ENCODE results near the gene GRB10. TPM values are rescaled to one million over a fixed set of nuclear protein-coding genes. Genes with fewer than 3 reads are reported as not detected.

GRB10 gene
- total RNA-seq, 1 donor from 2014 or later: 48.6 TPM

DNA sequence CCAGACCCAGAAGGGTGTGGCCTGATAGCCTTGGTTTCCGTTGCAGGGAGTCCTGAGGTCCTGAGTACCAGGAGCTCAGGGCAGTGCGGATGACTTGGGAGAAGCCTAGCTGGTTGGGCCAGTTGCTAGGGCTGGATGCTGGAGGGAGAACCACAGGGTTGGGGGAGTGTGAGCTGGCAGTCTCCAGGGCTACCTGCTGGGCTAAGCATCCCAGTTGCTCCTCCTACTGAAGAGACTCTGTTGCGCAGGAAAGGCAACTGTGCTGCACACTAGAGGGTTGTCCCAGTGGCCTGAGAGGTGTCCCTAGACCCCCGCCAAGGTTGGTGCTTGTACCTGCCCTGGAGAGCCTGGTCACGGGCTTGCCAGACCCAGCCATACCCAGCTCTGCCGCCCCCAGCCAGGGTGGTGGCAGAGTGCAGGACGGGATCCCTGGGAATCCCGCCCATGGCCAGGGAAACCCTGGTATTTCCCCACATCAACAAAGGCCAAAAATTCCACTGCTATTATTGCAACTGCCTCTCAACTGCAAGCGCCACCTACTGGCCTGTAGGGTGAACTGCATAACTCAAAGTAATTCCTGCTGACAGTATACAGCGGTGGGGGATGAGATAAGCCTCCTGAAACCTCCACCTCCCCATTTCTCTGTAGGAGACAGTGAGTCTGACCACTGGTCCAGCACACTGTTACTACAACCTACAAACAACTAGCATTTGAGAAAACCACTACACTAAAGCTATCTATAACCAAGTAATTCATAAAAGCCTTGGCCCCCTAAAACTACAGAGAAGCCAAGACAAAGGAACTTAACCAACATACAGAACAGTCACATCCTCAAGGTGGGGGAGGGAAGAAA, 149.9 kb downstream of the GRB10 start:
- Histone ChIP-seq H3K4me3 (no peak overlapping the region), H3K27ac (no peak overlapping the region), H3K4me1 (no peaks in the 10 kb centered on the region), H3K36me3 (no peaks in the 10 kb centered on the region), H3K9me3 (no peaks in the 10 kb centered on the region), H3K27me3 (no peaks in the 10 kb centered on the region)
- peak in 1 of 2 donors; percentile 56 for DNase-seq (ENCODE audit: extremely low spot score in 2 of 2)
- TF ChIP-seq, protein P1, sequence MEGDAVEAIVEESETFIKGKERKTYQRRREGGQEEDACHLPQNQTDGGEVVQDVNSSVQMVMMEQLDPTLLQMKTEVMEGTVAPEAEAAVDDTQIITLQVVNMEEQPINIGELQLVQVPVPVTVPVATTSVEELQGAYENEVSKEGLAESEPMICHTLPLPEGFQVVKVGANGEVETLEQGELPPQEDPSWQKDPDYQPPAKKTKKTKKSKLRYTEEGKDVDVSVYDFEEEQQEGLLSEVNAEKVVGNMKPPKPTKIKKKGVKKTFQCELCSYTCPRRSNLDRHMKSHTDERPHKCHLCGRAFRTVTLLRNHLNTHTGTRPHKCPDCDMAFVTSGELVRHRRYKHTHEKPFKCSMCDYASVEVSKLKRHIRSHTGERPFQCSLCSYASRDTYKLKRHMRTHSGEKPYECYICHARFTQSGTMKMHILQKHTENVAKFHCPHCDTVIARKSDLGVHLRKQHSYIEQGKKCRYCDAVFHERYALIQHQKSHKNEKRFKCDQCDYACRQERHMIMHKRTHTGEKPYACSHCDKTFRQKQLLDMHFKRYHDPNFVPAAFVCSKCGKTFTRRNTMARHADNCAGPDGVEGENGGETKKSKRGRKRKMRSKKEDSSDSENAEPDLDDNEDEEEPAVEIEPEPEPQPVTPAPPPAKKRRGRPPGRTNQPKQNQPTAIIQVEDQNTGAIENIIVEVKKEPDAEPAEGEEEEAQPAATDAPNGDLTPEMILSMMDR (IDR thresholded peaks at IDR 0.05): peak; percentile 27 to 42 (median 35)
- TF ChIP-seq POLR2AphosphoS5 (IDR thresholded peaks at IDR 0.05; ENCODE audit: insufficient read depth in 1 of 2, low read depth in 1 of 2): no peak
- intact Hi-C loops (cut with DNase I): no loop called here

DNA sequence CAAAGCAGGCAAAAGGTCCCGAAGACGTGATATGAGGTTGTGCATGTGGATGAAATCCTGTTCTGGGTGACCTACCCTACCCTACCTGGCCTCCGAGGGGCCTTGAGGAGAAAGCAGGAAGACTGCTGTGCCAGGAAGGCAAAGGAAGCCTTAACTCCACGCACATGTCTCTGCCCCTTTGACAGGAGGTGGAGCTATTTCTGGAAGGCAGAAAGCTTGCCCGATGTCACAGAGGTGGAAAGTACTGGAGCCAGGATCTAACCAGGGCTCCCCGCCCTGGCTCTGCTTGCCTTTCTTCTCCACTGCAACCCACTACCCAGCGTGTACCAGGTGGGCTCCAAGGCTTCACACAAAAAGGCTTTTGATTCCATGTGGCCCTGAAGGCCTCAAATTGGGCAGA, 151.1 kb downstream of the GRB10 start:
- DNase-seq (ENCODE audit: extremely low spot score in 2 of 2): no peak
- intact Hi-C loops (cut with DNase I): no loop called here
- no peaks in the 10 kb centered on the region for H3K27me3 ChIP-seq
- H3K4me3 ChIP-seq: no peak overlapping the region
- no peaks in the 10 kb centered on the region for H3K36me3 ChIP-seq
- no peaks in the 10 kb centered on the region for H3K9me3 ChIP-seq
- H3K27ac ChIP-seq: no peak overlapping the region
- H3K4me1 ChIP-seq: no peaks in the 10 kb centered on the region
- TF ChIP-seq POLR2AphosphoS5 (IDR thresholded peaks at IDR 0.05; ENCODE audit: insufficient read depth in 1 of 2, low read depth in 1 of 2) (no peak), POLR2A (IDR thresholded peaks at IDR 0.05) (no peak)
- TF ChIP-seq, protein P1 (IDR thresholded peaks at IDR 0.05): no peak

DNA sequence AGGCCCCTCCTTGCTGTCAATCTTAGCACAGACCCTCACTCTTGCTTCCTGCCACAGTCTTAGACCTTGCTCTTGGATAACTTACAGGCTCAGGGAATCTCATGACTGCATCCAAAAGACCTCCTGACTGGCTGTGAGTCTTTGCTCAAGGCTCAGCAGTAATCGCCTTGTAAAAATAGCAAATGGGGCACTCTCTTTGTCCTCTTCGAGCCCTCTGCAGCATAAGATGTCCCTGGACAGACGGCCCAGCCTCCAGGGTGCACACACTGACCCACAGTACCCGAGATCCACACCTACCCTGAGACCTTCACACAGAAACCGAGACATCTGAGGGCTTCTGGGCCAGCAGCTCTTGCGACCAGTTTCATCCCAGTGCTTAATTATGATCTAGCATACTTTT, 151.6 kb downstream of the GRB10 start:
- H3K9me3 ChIP-seq: no peaks in the 10 kb centered on the region
- no peaks in the 10 kb centered on the region for H3K4me1 ChIP-seq
- no peak for DNase-seq (ENCODE audit: extremely low spot score in 2 of 2)
- peaks cover 0 to 5% of the 10 kb centered on the region in 2 donors for H3K36me3 ChIP-seq
- intact Hi-C loops (cut with DNase I): no loop called here
- no peaks in the 10 kb centered on the region for H3K27me3 ChIP-seq
- TF ChIP-seq POLR2AphosphoS5 (IDR thresholded peaks at IDR 0.05; ENCODE audit: insufficient read depth in 1 of 2, low read depth in 1 of 2) (no peak), POLR2A (IDR thresholded peaks at IDR 0.05) (no peak)
- TF ChIP-seq, protein P1 (IDR thresholded peaks at IDR 0.05): no peak
- H3K4me3 ChIP-seq: no peak overlapping the region
- H3K27ac ChIP-seq: no peak overlapping the region

DNA sequence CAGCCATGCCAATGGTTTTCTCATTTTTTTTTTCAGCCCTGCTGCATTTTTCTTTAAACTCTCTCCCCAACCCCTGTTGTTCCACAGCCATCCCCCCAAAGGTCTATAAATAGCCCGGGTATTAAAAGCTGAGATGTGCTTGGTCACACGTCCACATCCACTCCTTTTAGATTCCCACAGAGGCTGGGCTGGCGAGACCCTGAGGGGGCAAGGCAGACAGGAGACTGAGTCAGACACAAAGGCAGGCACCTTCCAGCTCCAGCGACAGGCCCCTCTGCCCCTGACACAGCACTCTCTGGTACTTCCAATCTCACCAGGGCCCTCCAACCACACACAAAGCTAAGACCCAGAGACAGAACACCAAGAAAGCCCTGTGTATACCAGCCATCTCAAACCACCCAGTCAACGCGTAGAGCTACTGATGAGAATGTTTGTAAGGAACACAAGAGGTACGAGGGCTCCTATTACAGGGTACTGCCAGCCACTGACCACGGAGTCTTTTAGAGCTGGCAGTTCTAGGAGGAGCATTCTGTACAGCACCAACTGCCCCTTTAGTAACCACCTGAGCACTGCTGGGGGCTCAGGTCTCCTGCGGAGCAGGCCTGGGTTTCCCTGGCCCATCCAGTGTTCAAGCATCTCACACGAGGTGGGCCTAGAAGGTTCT, 153.3 kb downstream of the GRB10 start:
- intact Hi-C loops (cut with DNase I): no loop called here
- DNase-seq (ENCODE audit: extremely low spot score in 2 of 2): peak in 1 of 2 donors; percentile 79
- TF ChIP-seq, protein P1 (IDR thresholded peaks at IDR 0.05): no peak
- TF ChIP-seq POLR2A (IDR thresholded peaks at IDR 0.05): no peak
- no peak for TF ChIP-seq POLR2AphosphoS5 (IDR thresholded peaks at IDR 0.05; ENCODE audit: insufficient read depth in 1 of 2, low read depth in 1 of 2)
- H3K4me3 ChIP-seq: no peak overlapping the region
- no peaks in the 10 kb centered on the region for H3K27me3 ChIP-seq
- no peaks in the 10 kb centered on the region for H3K9me3 ChIP-seq
- H3K36me3 ChIP-seq: peaks cover 0 to 5% of the 10 kb centered on the region in 2 donors
- H3K4me1 ChIP-seq: no peaks in the 10 kb centered on the region
- no peak overlapping the region for H3K27ac ChIP-seq
